Mucosa of rectum (tissue), 2 donors: ENCODE measurements around the gene HIPK3.
"Not testable (repeated sequence)": the region's sequence is repeated elsewhere in the genome, so short reads cannot be mapped to it uniquely, and the experiment has no call there.

Experiments used
- H3K27ac ChIP-seq, 2 donors: one replicate each; pipeline ENCODE4 v1.7.0; 2013; ENCODE audit warnings: inconsistent platforms in 2 of 2, low read depth in 2 of 2, low read length in 2 of 2
- H3K27me3 ChIP-seq, 2 donors: one replicate each; pipeline ENCODE4 v1.7.0; 2013; ENCODE audit warnings: low read length in 2 of 2; ENCODE audit not compliant: control insufficient read depth in 2 of 2, insufficient read depth in 2 of 2
- H3K36me3 ChIP-seq, 2 donors: one replicate each; pipeline ENCODE4 v1.7.0; 2013; ENCODE audit warnings: low read length in 2 of 2; ENCODE audit not compliant: control insufficient read depth in 2 of 2, insufficient read depth in 2 of 2
- H3K4me1 ChIP-seq, 2 donors: one replicate each; pipeline ENCODE4 v1.7.0; 2013; ENCODE audit warnings: low read length in 2 of 2, mild to moderate bottlenecking in 1 of 2; ENCODE audit not compliant: control insufficient read depth in 2 of 2, insufficient read depth in 2 of 2
- H3K4me3 ChIP-seq, 2 donors: one replicate each; pipeline ENCODE4 v1.7.0; 2013; ENCODE audit warnings: low read length in 2 of 2
- H3K9ac ChIP-seq, 2 donors: one replicate each; pipeline ENCODE4 v1.7.0; 2013; ENCODE audit warnings: low read length in 2 of 2, low read depth in 1 of 2, mild to moderate bottlenecking in 1 of 2
- H3K9me3 ChIP-seq, 2 donors: one replicate each; pipeline ENCODE4 v1.7.0; 2013; ENCODE audit warnings: low read length in 2 of 2; ENCODE audit not compliant: control insufficient read depth in 2 of 2
- donor health status: healthy.
- donor health status: Normal muscosa, but diverticular disease.

Gene HIPK3

DNA sequence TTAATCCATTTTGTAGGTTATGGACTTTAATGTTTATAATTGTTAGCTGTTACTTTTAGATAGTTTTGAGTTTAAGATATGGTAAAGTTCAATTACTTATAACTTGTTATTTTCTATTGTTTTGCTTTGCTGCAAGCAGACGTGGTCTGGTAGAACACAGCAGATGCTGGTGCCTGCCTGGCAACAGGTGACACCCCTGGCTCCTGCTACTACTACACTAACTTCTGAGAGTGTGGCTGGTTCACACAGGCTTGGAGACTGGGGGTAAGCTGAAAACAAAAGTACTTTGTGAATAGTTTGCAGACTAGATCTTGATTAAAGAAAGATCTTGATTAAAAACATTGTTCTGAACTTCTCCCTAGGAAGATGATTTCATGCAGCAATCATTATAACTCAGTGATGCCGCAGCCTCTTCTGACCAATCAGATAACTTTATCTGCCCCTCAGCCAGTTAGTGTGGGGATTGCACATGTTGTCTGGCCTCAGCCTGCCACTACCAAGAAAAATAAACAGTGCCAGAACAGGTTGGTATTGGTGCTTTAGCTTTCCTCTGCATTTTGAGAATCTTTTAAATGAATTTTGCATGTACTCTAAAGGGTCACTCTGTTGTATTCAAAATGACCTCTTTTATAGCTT is 90.4 kb downstream of the HIPK3 start:
- Histone ChIP-seq H3K36me3 (peaks cover 51 to 53% of the 10 kb centered on the region in 2 donors), H3K9me3 (no peaks in the 10 kb centered on the region), H3K27me3 (no peaks in the 10 kb centered on the region), H3K4me3 (no peak overlapping the region), H3K4me1 (no peaks in the 10 kb centered on the region), H3K27ac (no peak overlapping the region), H3K9ac (no peak overlapping the region)

DNA sequence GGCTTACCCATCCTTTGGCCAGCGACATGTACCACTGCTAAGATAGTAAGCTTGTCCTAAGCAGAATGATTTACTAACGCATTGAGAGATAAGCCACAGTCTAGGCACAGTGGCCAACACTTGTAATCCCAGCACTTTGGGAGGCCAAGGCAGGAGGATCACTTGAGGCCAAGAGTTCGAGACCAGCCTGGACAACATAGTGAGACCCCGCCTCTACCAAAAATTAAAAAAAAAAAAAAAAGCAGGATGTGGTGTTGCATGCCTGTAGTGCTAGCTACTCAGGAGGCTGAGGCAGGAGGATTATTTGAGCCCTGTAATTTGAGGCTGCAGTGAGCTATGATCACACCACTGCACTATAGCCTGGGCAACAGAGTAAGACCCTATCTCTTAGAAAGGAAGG is 93.1 kb downstream of the HIPK3 start:
- no peaks in the 10 kb centered on the region for H3K27me3 ChIP-seq
- H3K9ac ChIP-seq: no peak overlapping the region
- no peaks in the 10 kb centered on the region for H3K4me1 ChIP-seq
- no peak overlapping the region for H3K27ac ChIP-seq
- no peak overlapping the region for H3K4me3 ChIP-seq
- peaks cover 46 to 67% of the 10 kb centered on the region in 2 donors for H3K36me3 ChIP-seq
- H3K9me3 ChIP-seq: no peaks in the 10 kb centered on the region

- no peaks in the 10 kb centered on the region for H3K4me1 ChIP-seq
- no peaks in the 10 kb centered on the region for H3K9me3 ChIP-seq
- no peaks in the 10 kb centered on the region for H3K27me3 ChIP-seq
- no peak overlapping the region for H3K9ac ChIP-seq
- peaks cover 5 to 12% of the 10 kb centered on the region in 2 donors for H3K36me3 ChIP-seq
- no peak overlapping the region for H3K27ac ChIP-seq
- H3K4me3 ChIP-seq: no peak overlapping the region
These were observed 101.1 kb downstream of the HIPK3 start for GRCh38 chr11:33358150-33358831.

GRCh38 chr11:33360642-33361041 is 103.5 kb downstream of the HIPK3 start:
- Histone ChIP-seq H3K9ac (no peak overlapping the region), H3K4me3 (no peak overlapping the region), H3K9me3 (no peaks in the 10 kb centered on the region), H3K4me1 (no peaks in the 10 kb centered on the region), H3K36me3 (no peaks in the 10 kb centered on the region), H3K27me3 (no peaks in the 10 kb centered on the region), H3K27ac (no peak overlapping the region)

GRCh38 chr11:33362051-33362910 is 105.1 kb downstream of the HIPK3 start:
- Histone ChIP-seq H3K4me1 (no peaks in the 10 kb centered on the region), H3K27me3 (no peaks in the 10 kb centered on the region), H3K36me3 (no peaks in the 10 kb centered on the region), H3K9ac (no peak overlapping the region), H3K4me3 (no peak overlapping the region), H3K9me3 (no peaks in the 10 kb centered on the region), H3K27ac (no peak overlapping the region)

DNA sequence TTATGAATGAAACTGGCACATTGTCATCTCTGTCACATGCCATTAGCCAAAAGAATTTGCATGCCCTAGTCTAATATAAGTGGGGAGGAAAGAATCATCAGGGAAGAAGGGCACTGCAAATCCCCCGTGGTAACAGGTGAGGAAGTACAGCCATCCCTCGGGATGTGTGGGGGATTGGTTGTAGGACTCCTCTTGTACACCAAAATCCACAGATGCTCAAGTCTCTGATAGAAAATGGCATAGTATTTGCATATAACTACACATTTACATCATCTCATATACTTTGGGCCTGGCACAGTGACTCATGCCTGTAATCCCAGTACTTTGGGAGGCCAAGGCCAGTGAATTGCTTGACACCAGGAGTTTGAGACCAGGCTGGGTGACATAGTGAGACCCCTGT is 109.7 kb downstream of the HIPK3 start:
- no peaks in the 10 kb centered on the region for H3K27me3 ChIP-seq
- H3K27ac ChIP-seq: no peak overlapping the region
- no peaks in the 10 kb centered on the region for H3K36me3 ChIP-seq
- no peak overlapping the region for H3K4me3 ChIP-seq
- no peaks in the 10 kb centered on the region for H3K9me3 ChIP-seq
- no peak overlapping the region for H3K9ac ChIP-seq
- no peaks in the 10 kb centered on the region for H3K4me1 ChIP-seq

DNA sequence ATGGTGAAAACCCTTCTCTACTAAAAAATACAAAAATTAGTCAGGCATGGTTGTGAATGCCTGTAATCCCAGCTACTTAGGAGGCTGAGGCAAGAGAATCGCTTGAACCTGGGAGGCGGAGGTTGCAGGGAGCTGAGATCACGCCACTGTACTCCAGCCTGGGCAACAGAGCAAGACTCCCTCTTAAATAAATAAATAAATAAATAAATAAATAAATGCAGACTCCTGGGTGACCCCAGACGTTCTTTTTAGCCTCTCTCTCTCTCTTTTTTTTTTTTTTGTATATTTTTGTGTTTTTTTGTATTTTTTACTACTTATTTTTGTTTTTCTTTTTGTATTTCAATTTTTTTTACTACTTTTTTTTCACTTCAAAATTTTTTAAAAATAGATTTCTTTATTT is 111.3 kb downstream of the HIPK3 start:
- not testable (repeated sequence) for H3K27ac ChIP-seq, H3K4me1 ChIP-seq, H3K4me3 ChIP-seq, H3K36me3 ChIP-seq, H3K9ac ChIP-seq, H3K9me3 ChIP-seq, H3K27me3 ChIP-seq

- Histone ChIP-seq H3K4me1 (no peaks in the 10 kb centered on the region), H3K9ac (no peak overlapping the region), H3K4me3 (no peak overlapping the region), H3K9me3 (no peaks in the 10 kb centered on the region), H3K36me3 (no peaks in the 10 kb centered on the region), H3K27me3 (peaks cover 0 to 1% of the 10 kb centered on the region in 2 donors), H3K27ac (no peak overlapping the region)
These were observed 111.8 kb downstream of the HIPK3 start for GRCh38 chr11:33368931-33369330.

- no peak overlapping the region for H3K9ac ChIP-seq
- H3K9me3 ChIP-seq: no peaks in the 10 kb centered on the region
- no peak overlapping the region for H3K4me3 ChIP-seq
- peaks cover 24 to 25% of the 10 kb centered on the region in 2 donors for H3K27me3 ChIP-seq
- no peaks in the 10 kb centered on the region for H3K36me3 ChIP-seq
- no peak overlapping the region for H3K27ac ChIP-seq
- H3K4me1 ChIP-seq: peaks cover 4% of the 10 kb centered on the region in 2 donors
These were observed 116.5 kb downstream of the HIPK3 start for GRCh38 chr11:33373636-33374035.

- no peaks in the 10 kb centered on the region for H3K9me3 ChIP-seq
- H3K36me3 ChIP-seq: no peaks in the 10 kb centered on the region
- peaks cover 4% of the 10 kb centered on the region in 2 donors for H3K4me1 ChIP-seq
- H3K4me3 ChIP-seq: peak overlapping the region in 1 of 2 donors; percentile 20
- peaks cover 28% of the 10 kb centered on the region in 2 donors for H3K27me3 ChIP-seq
- no peak overlapping the region for H3K9ac ChIP-seq
- H3K27ac ChIP-seq: no peak overlapping the region
These were observed 118.1 kb downstream of the HIPK3 start for GRCh38 chr11:33375236-33375635.
